ENCODE results near the gene HIVEP1. TPM values are rescaled to one million over a fixed set of nuclear protein-coding genes. Genes with fewer than 3 reads are reported as not detected.

HIVEP1 gene
- total and polyA plus RNA-seq, 12 donors: 3.4 to 20.9 (median 13.3) TPM

- peak; percentile 91 to 97 (median 94) for ATAC-seq
- Histone ChIP-seq H3K4me1 (peaks cover 4 to 39% (median 30%) of the 10 kb centered on the region in 9 donors), H3K27ac (peak overlapping the region; percentile 81 to 98 (median 96)), H3K4me3 (peak overlapping the region; percentile 53 to 92 (median 73)), H3K27me3 (no peaks in the 10 kb centered on the region), H3K36me3 (peaks cover 0 to 13% (median under 1%) of the 10 kb centered on the region in 9 donors), H3K9me3 (peaks cover 0 to 8% (median 0%) of the 10 kb centered on the region in 11 donors)
- no peak for TF ChIP-seq CTCF (IDR thresholded peaks at IDR 0.05)
- WGBS, 2 donors: 1% methylated on average over 41 to 79 of the region's 99 CpGs
- DNase-seq: peak; percentile 97 to 98
- intact Hi-C loops (cut with DNase I): loop anchor here in 5 of 10 donors (2.0 to 10.0 kb wide), 5 partner anchors 239 to 361 kb away; no protein-coding TSS in a partner anchor
Observed at GRCh38 chr6:12011276-12012037, 655 bp upstream of the HIVEP1 start.

GRCh38 chr6:12012558-12013306 lies 620 bp downstream of the HIVEP1 start:
- no peak for TF ChIP-seq CTCF (IDR thresholded peaks at IDR 0.05)
- Histone ChIP-seq H3K27ac (peak overlapping the region; percentile 79 to 98 (median 96)), H3K9me3 (peaks cover 0 to 8% (median 0%) of the 10 kb centered on the region in 11 donors), H3K4me3 (peak overlapping the region; percentile 53 to 92 (median 73)), H3K27me3 (no peaks in the 10 kb centered on the region), H3K4me1 (peaks cover 4 to 36% (median 30%) of the 10 kb centered on the region in 9 donors), H3K36me3 (peaks cover 0 to 25% (median 9%) of the 10 kb centered on the region in 9 donors)
- DNase-seq (peak; percentile 53 to 67), ATAC-seq (no peak)
- intact Hi-C loops (cut with DNase I): loop anchor here in 5 of 10 donors (5.0 to 10.0 kb wide), 4 partner anchors 240 to 360 kb away; no protein-coding TSS in a partner anchor
- WGBS, 2 donors: 0% methylated on average over 49 to 56 of the region's 60 CpGs

DNA sequence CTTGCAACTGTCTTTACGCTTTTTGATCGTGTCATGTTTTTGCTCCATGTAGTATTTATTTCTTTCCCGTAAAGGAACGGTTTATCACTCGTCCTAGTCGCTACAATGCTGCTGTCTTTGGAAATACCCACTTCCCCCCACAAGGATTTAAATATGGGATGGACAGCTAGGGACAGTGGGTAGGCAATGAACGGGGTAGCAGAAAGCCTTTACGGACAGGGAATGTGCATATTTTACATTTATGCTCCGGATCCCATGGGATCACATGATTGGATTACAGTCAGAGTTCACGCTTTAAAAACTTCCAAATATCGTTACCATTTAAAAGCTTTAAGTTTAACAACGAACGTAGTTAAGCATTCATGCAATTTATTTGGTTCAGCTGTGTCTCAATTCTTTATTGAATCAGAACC lies 1.2 kb downstream of the HIVEP1 start:
- TF ChIP-seq CTCF (IDR thresholded peaks at IDR 0.05): no peak
- H3K27ac ChIP-seq: peak overlapping the region in 9 of 10 donors; percentile 79 to 98 (median 96)
- peaks cover 0 to 31% (median 9%) of the 10 kb centered on the region in 9 donors for H3K36me3 ChIP-seq
- H3K4me3 ChIP-seq: peak overlapping the region; percentile 53 to 92 (median 73)
- DNase-seq (no peak), ATAC-seq (no peak)
- H3K27me3 ChIP-seq: no peaks in the 10 kb centered on the region
- intact Hi-C loops (cut with DNase I): loop anchor here in 5 of 10 donors (5.0 to 10.0 kb wide), 4 partner anchors 241 to 361 kb away; no protein-coding TSS in a partner anchor
- peaks cover 4 to 31% (median 25%) of the 10 kb centered on the region in 9 donors for H3K4me1 ChIP-seq
- H3K9me3 ChIP-seq: peaks cover 0 to 8% (median 0%) of the 10 kb centered on the region in 11 donors
- WGBS, 2 donors: 2% methylated on average over 13 of the region's 13 CpGs

All from heart right ventricle (tissue), 16 donors.